H1 (cell line): ENCODE data around the gene GTPBP6. TPM values are rescaled to one million over a fixed set of nuclear protein-coding genes. Genes with fewer than 3 reads are reported as not detected.

Experiments
- CTCF ChIA-PET: fragments of 300-600 bp; sonication (Branson Sonifier 250); formaldehyde crosslinking; loops from one replicate; lab custom pipeline; 2021; ENCODE audit not compliant: partially characterized antibody; lab: Charles Lee
- POLR2A ChIA-PET: fragments of 300-600 bp; sonication (Branson Sonifier 250); formaldehyde crosslinking; loops from one replicate; lab custom pipeline; 2021; ENCODE audit warnings: inconsistent platforms; ENCODE audit not compliant: partially characterized antibody; lab: Charles Lee
- DNase-seq, 2 experiments: peaks; one replicate each; pipeline versions ENCODE4 v3.0.0 to v3.0.0-alpha.2; 2010 to 2022; ENCODE audit warnings: low spot score in 2 of 2, low read depth in 1 of 2, mixed read lengths in 1 of 2
- FAIRE-seq: peaks from 2 replicates; lab custom pipeline; 2011; peaks lifted over from hg19 to GRCh38; lab: Jason Lieb, UNC
- H2AFZ ChIP-seq: 2 replicates; pipeline ENCODE4 v1.8.1; 2012; ENCODE audit warnings: low read length, inconsistent platforms
- H2AK5ac ChIP-seq: 2 replicates; pipeline ENCODE4 v1.6.1; 2013; ENCODE audit warnings: low read depth, low read length
- H2BK120ac ChIP-seq: replicated peaks from 2 replicates; pipeline ENCODE3; 2013; ENCODE audit warnings: low read depth, low read length, inconsistent platforms
- H2BK12ac ChIP-seq: 2 replicates; pipeline ENCODE4 v1.6.1; 2013; ENCODE audit warnings: low read depth, low read length
- H2BK15ac ChIP-seq: 2 replicates; pipeline ENCODE4 v1.6.1; 2013; ENCODE audit warnings: low read length
- H2BK20ac ChIP-seq: 2 replicates; pipeline ENCODE4 v1.6.1; 2013; ENCODE audit warnings: low read length
- H2BK5ac ChIP-seq: 2 replicates; pipeline ENCODE4 v1.6.1; 2013; ENCODE audit warnings: low read depth, low read length
- H3K14ac ChIP-seq: 2 replicates; pipeline ENCODE4 v1.6.1; 2013; ENCODE audit warnings: inconsistent platforms; ENCODE audit not compliant: insufficient read length
- H3K18ac ChIP-seq: 2 replicates; pipeline ENCODE4 v1.6.1; 2013; ENCODE audit warnings: low read length; ENCODE audit errors: extremely low read depth
- H3K23ac ChIP-seq: 2 replicates; pipeline ENCODE4 v1.6.1; 2013; ENCODE audit warnings: inconsistent platforms; ENCODE audit not compliant: insufficient read length
- H3K23me2 ChIP-seq: 2 replicates; pipeline ENCODE4 v1.6.1; 2013; ENCODE audit warnings: low read depth, low read length
- H3K27ac ChIP-seq: 2 replicates; pipeline ENCODE4 v1.6.1; 2011; ENCODE audit warnings: low read depth, low read length, inconsistent platforms
- H3K27me3 ChIP-seq, 4 experiments: replicated peaks in 1 of 4; 1 replicate in 1 of 4; 2 replicates in 3 of 4; pipeline versions ENCODE4 v1.6.1 to v1.8.1; 2011 to 2013; ENCODE audit warnings: low read length in 3 of 4, mild to moderate bottlenecking in 3 of 4, inconsistent platforms in 2 of 4, mixed read lengths in 2 of 4, moderate library complexity in 1 of 4; ENCODE audit not compliant: control insufficient read depth in 3 of 4, insufficient read depth in 3 of 4; ENCODE audit errors: extremely low read depth in 1 of 4
- H3K36me3 ChIP-seq, 4 experiments: 2 replicates each; pipeline versions ENCODE4 v1.6.1 to v1.8.1; 2011 to 2013; ENCODE audit warnings: mild to moderate bottlenecking in 4 of 4, low read length in 3 of 4, moderate library complexity in 2 of 4, control low read depth in 1 of 4, inconsistent platforms in 1 of 4; ENCODE audit not compliant: insufficient read depth in 4 of 4, control insufficient read depth in 2 of 4
- H3K4ac ChIP-seq: replicated peaks from 2 replicates; pipeline ENCODE3; 2013; ENCODE audit warnings: low read length, low read depth, mixed read lengths, inconsistent platforms; ENCODE audit not compliant: insufficient read length
- H3K4me1 ChIP-seq, 4 experiments: replicated peaks in 1 of 4; 1 replicate in 1 of 4; 2 replicates in 3 of 4; pipeline versions ENCODE4 v1.6.1 to v1.8.1; 2011 to 2013; ENCODE audit warnings: low read length in 3 of 4, inconsistent platforms in 2 of 4, mixed read lengths in 1 of 4; ENCODE audit not compliant: insufficient read depth in 4 of 4, control insufficient read depth in 3 of 4
- H3K4me2 ChIP-seq, 2 experiments: 2 replicates each; pipeline versions ENCODE4 v1.6.1 to v1.8.1; 2011 to 2013; ENCODE audit warnings: low read depth in 2 of 2, low read length in 2 of 2, control low read depth in 1 of 2, inconsistent platforms in 1 of 2, mild to moderate bottlenecking in 1 of 2; ENCODE audit not compliant: insufficient read depth in 1 of 2
- H3K4me3 ChIP-seq, 4 experiments: fragments of 200-600, 300-600 bp in 1 of 4; sonication (generic), shearing (Covaris generic), sonication (Bioruptor Twin) in 1 of 4; 2 replicates each; pipeline versions ENCODE4 v1.5.1 to v1.8.1; 2011 to 2016; ENCODE audit warnings: low read length in 4 of 4, low read depth in 3 of 4, control low read depth in 2 of 4, inconsistent platforms in 2 of 4, mild to moderate bottlenecking in 2 of 4, mixed read lengths in 1 of 4, moderate library complexity in 1 of 4; ENCODE audit not compliant: insufficient read depth in 2 of 4; ENCODE audit errors: extremely low read depth in 1 of 4
- H3K56ac ChIP-seq: replicated peaks from 2 replicates; pipeline ENCODE3; 2013; ENCODE audit warnings: low read depth, mild to moderate bottlenecking, mixed read lengths, low read length, inconsistent platforms; ENCODE audit not compliant: insufficient read length
- H3K79me1 ChIP-seq: 2 replicates; pipeline ENCODE4 v1.6.1; 2013; ENCODE audit warnings: low read depth, low read length, control low read depth
- H3K79me2 ChIP-seq, 2 experiments: 2 replicates each; pipeline versions ENCODE4 v1.6.1 to v1.8.1; 2012 to 2013; ENCODE audit warnings: low read length in 2 of 2, mild to moderate bottlenecking in 2 of 2, inconsistent platforms in 1 of 2; ENCODE audit not compliant: insufficient read depth in 2 of 2, control insufficient read depth in 1 of 2
- H3K9ac ChIP-seq, 4 experiments: replicated peaks in 1 of 4; 1 replicate in 1 of 4; 2 replicates in 3 of 4; pipeline versions ENCODE4 v1.6.1 to v1.8.1; 2011 to 2013; ENCODE audit warnings: low read depth in 3 of 4, low read length in 3 of 4, control low read depth in 2 of 4, mild to moderate bottlenecking in 2 of 4, moderate library complexity in 2 of 4, inconsistent platforms in 1 of 4; ENCODE audit errors: extremely low read depth in 1 of 4
- H3K9me3 ChIP-seq, 2 experiments: 2 replicates each; pipeline versions ENCODE4 v1.6.1 to v1.8.1; 2012 to 2013; ENCODE audit warnings: mild to moderate bottlenecking in 2 of 2, moderate library complexity in 2 of 2, control low read depth in 1 of 2, inconsistent platforms in 1 of 2, low read depth in 1 of 2, low read length in 1 of 2, mixed read lengths in 1 of 2; ENCODE audit not compliant: insufficient read depth in 2 of 2
- H4K20me1 ChIP-seq, 2 experiments: replicated peaks in 1 of 2; 2 replicates each; pipeline versions ENCODE3 to v1.8.1; 2011 to 2013; ENCODE audit warnings: inconsistent platforms in 2 of 2, low read length in 2 of 2, mild to moderate bottlenecking in 1 of 2; ENCODE audit not compliant: insufficient read depth in 2 of 2, control insufficient read depth in 1 of 2
- H4K5ac ChIP-seq: 2 replicates; pipeline ENCODE4 v1.6.1; 2013; ENCODE audit warnings: low read length, low read depth, mixed read lengths, inconsistent platforms; ENCODE audit not compliant: insufficient read length
- H4K8ac ChIP-seq: 2 replicates; pipeline ENCODE4 v1.8.0; 2013; ENCODE audit warnings: mild to moderate bottlenecking, moderate library complexity, low read length, inconsistent platforms; ENCODE audit not compliant: insufficient read depth; ENCODE audit errors: extremely low read depth
- H4K91ac ChIP-seq: replicated peaks from 2 replicates; pipeline ENCODE3; 2013; ENCODE audit warnings: low read length, mixed read lengths, inconsistent platforms; ENCODE audit not compliant: insufficient read length
- BCL11A ChIP-seq, 2 experiments: IDR thresholded peaks; one replicate each; pipeline ENCODE4 v1.6.1; 2011; ENCODE audit warnings: low read depth in 2 of 2, low read length in 2 of 2, mild to moderate bottlenecking in 2 of 2
- CEBPB ChIP-seq: IDR thresholded peaks from 2 replicates; pipeline ENCODE4 v1.6.1; 2012; ENCODE audit warnings: low read depth, low read length
- CREB1 ChIP-seq: IDR thresholded peaks from 2 replicates; pipeline ENCODE4 v1.6.1; 2012; ENCODE audit warnings: inconsistent platforms
- FOSL1 ChIP-seq: IDR thresholded peaks from 2 replicates; pipeline ENCODE4 v1.6.1; 2011; ENCODE audit warnings: mild to moderate bottlenecking, low read depth, low read length, moderate library complexity; ENCODE audit not compliant: insufficient read depth
- NRF1 ChIP-seq: IDR thresholded peaks from 2 replicates; pipeline ENCODE4 v1.6.1; 2011; ENCODE audit warnings: mild to moderate bottlenecking, low read depth, low read length, improper control_type of control experiment
- PHF8 ChIP-seq: fragments of 200-600 bp; sonication (generic); conservative IDR thresholded peaks from 2 replicates; pipeline ENCODE4 v1.7.1; 2012; ENCODE audit warnings: low read depth, mild to moderate bottlenecking, inconsistent platforms, low read length, moderate library complexity
- RXRA ChIP-seq: IDR thresholded peaks from 2 replicates; pipeline ENCODE4 v1.6.1; 2011; ENCODE audit warnings: low read depth, mild to moderate bottlenecking, low read length, moderate library complexity; ENCODE audit not compliant: insufficient read depth
- TCF12 ChIP-seq: IDR thresholded peaks from 2 replicates; pipeline ENCODE4 v1.6.1; 2011; ENCODE audit warnings: low read depth, mild to moderate bottlenecking, low read length
- YY1 ChIP-seq: IDR thresholded peaks from 2 replicates; pipeline ENCODE4 v1.6.1; 2011; ENCODE audit warnings: low read depth, mild to moderate bottlenecking, low read length
- WGBS, 2 experiments: shearing (Covaris generic) in 1 of 2; methylation state at CpG; one replicate each; pipeline versions ENCODE4 v1.1.6 to v1.1.7; 2013 to 2015; ENCODE audit warnings: low lambda C conversion rate in 2 of 2, mixed read lengths in 2 of 2, inconsistent platforms in 1 of 2, low coverage in 1 of 2, missing lambda C conversion rate in 1 of 2; ENCODE audit not compliant: insufficient replicate concordance in 2 of 2, insufficient coverage in 1 of 2, insufficient read length in 1 of 2; ENCODE audit errors: extremely low coverage in 1 of 2, missing lambda C conversion rate in 1 of 2; 5-methylcytosine and 5-hydroxymethylcytosine counted together
- polyA plus RNA-seq, 7 experiments: library from polyadenylated mRNA; depleted of rRNA in 3 of 7; stranded (reverse) in 5 of 7; unstranded in 2 of 7; fragments of >200 nt in 5 of 7; fragments of 200-250 nt in 2 of 7; gene quantifications; 1 replicate in 5 of 7; 2 replicates in 1 of 7; 4 replicates in 1 of 7; pipeline versions ENCODE4 v1.2.1 to v1.2.3, GENCODE V29; 2011 to 2013; ENCODE audit warnings: missing spikeins in 2 of 7, mixed read lengths in 2 of 7
- total RNA-seq: library from RNA; stranded (reverse); fragmentation: NEBNext Ultra II Directional; extraction: Animal tissue kit (Norgen Biotek cat#: 25700); gene quantifications from 2 replicates; pipeline ENCODE4 v1.2.1, GENCODE V29; 2021
- TF ChIP-seq, protein P1 (sequence below), 3 experiments: IDR thresholded peaks; 1 replicate in 2 of 3; 2 replicates in 1 of 3; pipeline versions ENCODE4 v1.5.1 to v1.6.1; 2011; ENCODE audit warnings: low read length in 3 of 3, mild to moderate bottlenecking in 3 of 3, inconsistent platforms in 2 of 3, low read depth in 1 of 3, moderate library complexity in 1 of 3; ENCODE audit not compliant: insufficient read depth in 1 of 3; ENCODE audit errors: control extremely low read depth in 1 of 3
- TF ChIP-seq, protein P2 (sequence below): IDR thresholded peaks from 2 replicates; pipeline ENCODE4 v1.6.1; 2011; ENCODE audit warnings: low read depth, mild to moderate bottlenecking, low read length; ENCODE audit not compliant: insufficient read depth

GTPBP6 gene
- total and polyA plus RNA-seq, 2 of the 8 experiments (the other 6 are each of a cell fraction or from before 2014, with no cell fraction given), result 33.9 to 57.1 TPM

DNA sequence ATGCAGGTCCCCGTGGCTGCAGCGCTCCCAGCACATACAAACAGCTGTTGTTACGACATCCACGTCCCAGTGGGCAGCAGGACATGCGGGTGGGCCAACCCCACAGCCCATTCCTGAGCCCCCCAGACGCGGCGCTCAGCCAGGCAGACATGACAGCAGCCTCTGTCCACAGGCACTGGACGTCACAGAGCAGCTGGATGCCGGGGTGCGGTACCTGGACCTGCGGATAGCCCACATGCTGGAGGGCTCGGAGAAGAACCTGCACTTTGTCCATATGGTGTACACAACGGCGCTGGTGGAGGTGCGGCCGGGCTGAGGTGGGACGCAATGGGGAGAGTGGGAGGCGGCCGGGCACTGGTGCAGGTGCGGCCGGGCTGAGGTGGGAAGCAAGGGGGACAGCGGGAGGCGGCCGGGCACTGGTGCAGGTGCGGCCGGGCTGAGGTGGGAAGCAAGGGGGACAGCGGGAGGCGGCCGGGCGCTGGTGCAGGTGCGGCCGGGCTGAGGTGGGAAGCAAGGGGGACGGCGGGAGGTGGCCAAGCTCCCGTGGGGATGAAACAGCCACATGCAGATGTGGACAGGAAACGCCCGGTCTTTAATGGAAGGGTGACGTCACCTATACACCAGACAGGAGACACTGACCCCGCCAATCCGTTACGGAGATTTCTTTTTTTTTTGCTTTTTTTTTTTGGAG, 28.0 kb downstream of the GTPBP6 start:
- H3K36me3 ChIP-seq, result peaks cover 45 to 94% (median 74%) of the 10 kb centered on the region in 4 experiments
- WGBS, 2 experiments, result 94% methylated on average over 26 of the region's 42 CpGs; no CpG with 5 or more reads in 1 of the 2 experiments
- no peak for TF ChIP-seq NRF1
- no peak for TF ChIP-seq TCF12
- TF ChIP-seq, protein P1, sequence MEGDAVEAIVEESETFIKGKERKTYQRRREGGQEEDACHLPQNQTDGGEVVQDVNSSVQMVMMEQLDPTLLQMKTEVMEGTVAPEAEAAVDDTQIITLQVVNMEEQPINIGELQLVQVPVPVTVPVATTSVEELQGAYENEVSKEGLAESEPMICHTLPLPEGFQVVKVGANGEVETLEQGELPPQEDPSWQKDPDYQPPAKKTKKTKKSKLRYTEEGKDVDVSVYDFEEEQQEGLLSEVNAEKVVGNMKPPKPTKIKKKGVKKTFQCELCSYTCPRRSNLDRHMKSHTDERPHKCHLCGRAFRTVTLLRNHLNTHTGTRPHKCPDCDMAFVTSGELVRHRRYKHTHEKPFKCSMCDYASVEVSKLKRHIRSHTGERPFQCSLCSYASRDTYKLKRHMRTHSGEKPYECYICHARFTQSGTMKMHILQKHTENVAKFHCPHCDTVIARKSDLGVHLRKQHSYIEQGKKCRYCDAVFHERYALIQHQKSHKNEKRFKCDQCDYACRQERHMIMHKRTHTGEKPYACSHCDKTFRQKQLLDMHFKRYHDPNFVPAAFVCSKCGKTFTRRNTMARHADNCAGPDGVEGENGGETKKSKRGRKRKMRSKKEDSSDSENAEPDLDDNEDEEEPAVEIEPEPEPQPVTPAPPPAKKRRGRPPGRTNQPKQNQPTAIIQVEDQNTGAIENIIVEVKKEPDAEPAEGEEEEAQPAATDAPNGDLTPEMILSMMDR (IDR thresholded peaks at IDR 0.05; ENCODE audit: control extremely low read depth in 1 of 3, insufficient read depth in 1 of 3, low read depth in 1 of 3, low read length in 3 of 3), result no peak
- no peak for TF ChIP-seq FOSL1
- TF ChIP-seq, protein P2, sequence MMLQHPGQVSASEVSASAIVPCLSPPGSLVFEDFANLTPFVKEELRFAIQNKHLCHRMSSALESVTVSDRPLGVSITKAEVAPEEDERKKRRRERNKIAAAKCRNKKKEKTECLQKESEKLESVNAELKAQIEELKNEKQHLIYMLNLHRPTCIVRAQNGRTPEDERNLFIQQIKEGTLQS, result no peak
- TF ChIP-seq BCL11A (IDR thresholded peaks at IDR 0.05; ENCODE audit: low read depth in 2 of 2, low read length in 2 of 2), result no peak
- no peak for TF ChIP-seq CEBPB
- no peak for TF ChIP-seq CREB1
- TF ChIP-seq PHF8, result no peak
- TF ChIP-seq YY1, result no peak
- no peak for TF ChIP-seq RXRA

More for the DNA sequence above, 28.0 kb downstream of the GTPBP6 start:
- Histone ChIP-seq H2BK20ac (no peak overlapping the region), H3K18ac (no peak overlapping the region), H4K8ac (no peak overlapping the region; the same call in 1 of the 2 replicates), H3K4me3 (no peak overlapping the region), H2BK120ac (no peak overlapping the region), H4K5ac (no peak overlapping the region), H2BK5ac (no peak overlapping the region), H2BK15ac (no peak overlapping the region), H4K91ac (no peak overlapping the region), H3K56ac (no peak overlapping the region), H4K20me1 (peaks cover 17 to 18% of the 10 kb centered on the region in 2 experiments), H2AFZ (no peak overlapping the region), H3K23me2 (no peaks in the 10 kb centered on the region), H2BK12ac (no peak overlapping the region), H3K79me2 (peaks cover 2 to 29% of the 10 kb centered on the region in 2 experiments), H3K4me1 (no peaks in the 10 kb centered on the region), H3K14ac (no peak overlapping the region), H3K23ac (no peak overlapping the region), H3K79me1 (peaks cover 3% of the 10 kb centered on the region), H3K4me2 (no peak overlapping the region), H3K9me3 (no peaks in the 10 kb centered on the region), H3K4ac (no peak overlapping the region), H3K27me3 (no peaks in the 10 kb centered on the region), H3K27ac (no peak overlapping the region), H3K9ac (no peak overlapping the region), H2AK5ac (no peak overlapping the region)
- ChIA-PET POLR2A (no interaction called here), CTCF (no interaction called here)
- no peak for FAIRE-seq
- DNase-seq, result no peak
